CD4-positive, alpha-beta T cell treated with Interleukin-10 for 1 hour (primary cell): ENCODE results near the gene CRACDL.

Source experiments
- DNase-seq: peaks from one replicate; pipeline ENCODE4 v3.0.0-alpha.2; 2020

The CRACDL gene

GRCh38 chr2:98926601-98927000 is 9.4 kb downstream of the CRACDL start:
- DNase-seq, result no peak

- no peak for DNase-seq
Measured at GRCh38 chr2:98924910-98925309, 11.1 kb downstream of the CRACDL start.

GRCh38 chr2:98924038-98924830 is 11.8 kb downstream of the CRACDL start:
- no peak for DNase-seq

GRCh38 chr2:98923244-98923940 is 12.6 kb downstream of the CRACDL start:
- DNase-seq, result no peak

GRCh38 chr2:98921062-98921461 is 15.0 kb downstream of the CRACDL start:
- DNase-seq, result no peak

GRCh38 chr2:98917031-98917471 is 19.0 kb downstream of the CRACDL start:
- DNase-seq, result no peak

- no peak for DNase-seq
Measured at GRCh38 chr2:98915751-98916358, 20.2 kb downstream of the CRACDL start.

- no peak for DNase-seq
Measured at GRCh38 chr2:98914713-98915580, 21.1 kb downstream of the CRACDL start.

- DNase-seq, result no peak
Measured at GRCh38 chr2:98913916-98914712, 21.9 kb downstream of the CRACDL start.

GRCh38 chr2:98912957-98913915 is 22.8 kb downstream of the CRACDL start:
- no peak for DNase-seq

GRCh38 chr2:98912221-98912851 is 23.7 kb downstream of the CRACDL start:
- DNase-seq, result no peak

- no peak for DNase-seq
Measured at GRCh38 chr2:98911376-98912154, 24.5 kb downstream of the CRACDL start.

GRCh38 chr2:98911126-98911375 is 25.0 kb downstream of the CRACDL start:
- no peak for DNase-seq

GRCh38 chr2:98910349-98911125 is 25.5 kb downstream of the CRACDL start:
- DNase-seq, result no peak

GRCh38 chr2:98909317-98910211 is 26.5 kb downstream of the CRACDL start:
- no peak for DNase-seq

- DNase-seq, result no peak
Measured at GRCh38 chr2:98908931-98909316, 27.1 kb downstream of the CRACDL start.

GRCh38 chr2:98907966-98908905 is 27.8 kb downstream of the CRACDL start:
- DNase-seq, result no peak
